GM19438 (cell line): ENCODE data around the gene VPS54.

Experiments used
- ATAC-seq: cut with Tn5 transposase; IDR thresholded peaks from one replicate; pipeline ENCODE4 v1.9.1; 2021; ENCODE audit warnings: low read depth; ENCODE audit not compliant: unreplicated experiment

Gene VPS54

DNA sequence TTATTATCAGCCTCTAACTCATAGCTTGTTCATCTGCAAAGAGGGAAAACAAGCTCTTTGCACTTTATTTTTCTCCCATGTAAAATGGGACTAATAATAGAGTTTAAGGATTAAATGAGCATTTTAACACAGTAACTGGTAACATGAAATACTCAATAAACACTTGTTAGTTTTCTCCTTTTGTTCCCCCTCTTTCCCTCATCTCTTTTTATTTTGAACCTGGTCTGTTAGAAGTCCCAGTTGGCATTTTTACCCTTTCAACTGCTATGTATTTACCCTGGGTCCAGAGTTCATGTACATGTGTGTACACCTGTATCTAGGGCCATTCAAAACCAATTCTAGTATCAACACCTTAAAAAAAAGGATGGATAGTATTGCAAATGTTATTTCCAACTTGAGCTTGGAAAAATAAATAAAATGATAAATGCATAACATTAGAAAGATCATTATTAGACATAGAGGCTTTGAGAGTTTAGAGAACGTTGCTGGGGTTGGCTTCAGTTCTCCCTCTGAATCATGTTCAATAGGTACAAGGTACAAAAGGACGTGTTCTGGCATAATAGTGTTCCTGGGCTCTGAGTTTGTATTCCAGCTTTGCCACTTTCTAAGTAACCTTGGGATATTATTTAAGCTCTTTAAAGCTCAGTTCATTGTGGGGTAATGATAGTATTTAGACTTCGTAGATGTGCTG, 5.2 kb upstream of the VPS54 start:
- no peak for ATAC-seq

DNA sequence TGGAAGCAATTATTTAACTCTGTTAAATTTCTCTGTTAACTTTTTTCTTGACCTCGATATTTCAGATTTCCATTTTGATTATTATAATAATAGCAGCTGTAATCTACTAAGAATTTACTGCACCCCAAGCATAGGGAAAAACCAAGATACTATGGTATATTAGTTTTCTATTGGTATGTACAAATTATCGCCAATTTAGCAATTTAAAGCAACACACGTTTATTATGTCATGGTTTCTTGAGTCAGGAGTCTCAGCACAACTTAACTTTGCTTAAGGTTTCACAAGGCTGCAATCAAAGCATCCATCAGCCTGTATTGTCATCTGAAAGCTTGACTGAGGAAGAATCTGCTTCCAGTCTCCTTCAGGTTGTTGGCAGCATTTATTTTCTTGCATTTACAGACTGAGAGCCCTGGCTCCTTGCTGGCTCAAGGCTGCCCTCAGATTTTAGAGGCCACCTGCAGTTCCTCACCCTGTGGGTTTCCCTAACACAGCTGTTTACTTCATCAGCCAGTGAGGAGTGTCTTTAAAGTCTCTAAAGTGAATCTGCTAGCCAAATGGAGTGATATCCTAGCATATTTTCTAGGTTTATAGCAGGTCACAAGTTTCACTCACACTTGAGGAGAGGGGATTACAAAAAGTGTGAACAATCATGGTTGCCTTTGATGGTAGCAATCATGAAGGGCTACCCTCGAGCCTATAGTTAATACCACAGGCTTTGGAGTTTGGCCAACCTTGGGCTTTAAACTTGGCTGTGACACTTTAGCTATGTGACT, 4.4 kb upstream of the VPS54 start:
- no peak for ATAC-seq

DNA sequence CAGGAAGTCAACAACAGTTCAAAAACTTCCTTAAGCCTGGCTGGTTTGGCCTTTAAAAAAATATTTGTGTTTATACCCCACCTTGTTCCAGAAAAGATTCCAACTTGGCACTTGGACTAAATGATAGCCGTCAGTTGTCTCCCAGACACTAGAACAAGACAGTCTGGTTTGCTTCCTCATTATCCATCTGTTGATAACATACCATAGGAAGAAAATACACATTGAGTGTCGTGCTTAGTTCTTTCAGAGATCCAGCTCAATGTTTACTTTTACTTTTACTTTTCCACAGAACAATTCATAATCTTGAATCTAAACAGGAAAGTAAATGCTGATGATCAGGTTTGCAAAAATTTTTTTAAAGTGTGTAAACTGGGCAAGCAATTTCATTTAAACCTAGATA, 2.4 kb upstream of the VPS54 start:
- no peak for ATAC-seq

DNA sequence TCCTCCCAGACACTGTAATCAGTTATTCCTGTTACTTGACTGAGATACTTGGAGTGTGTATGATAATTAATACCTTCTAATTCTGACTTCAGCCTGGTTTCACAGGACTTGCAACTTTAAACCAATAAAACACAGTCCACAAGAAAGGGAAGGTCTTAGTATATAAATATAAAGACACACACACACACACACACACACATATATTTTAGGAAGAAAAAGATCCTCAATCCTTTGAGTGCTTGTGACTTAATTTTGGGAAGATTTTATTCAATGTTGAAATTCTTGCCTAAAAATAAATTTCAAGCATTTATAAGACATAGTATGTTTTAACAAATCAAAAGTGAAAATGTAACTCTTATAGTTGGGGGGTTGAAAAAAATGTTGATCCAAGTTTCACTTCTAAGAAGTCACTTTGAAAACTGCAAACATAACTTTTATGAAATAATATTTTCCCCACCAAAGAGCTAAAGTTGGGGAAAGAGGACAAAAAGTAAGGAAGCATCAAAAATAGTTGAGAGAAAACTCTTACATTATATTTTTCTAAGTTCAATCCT, 824 bp upstream of the VPS54 start:
- ATAC-seq: no peak

DNA sequence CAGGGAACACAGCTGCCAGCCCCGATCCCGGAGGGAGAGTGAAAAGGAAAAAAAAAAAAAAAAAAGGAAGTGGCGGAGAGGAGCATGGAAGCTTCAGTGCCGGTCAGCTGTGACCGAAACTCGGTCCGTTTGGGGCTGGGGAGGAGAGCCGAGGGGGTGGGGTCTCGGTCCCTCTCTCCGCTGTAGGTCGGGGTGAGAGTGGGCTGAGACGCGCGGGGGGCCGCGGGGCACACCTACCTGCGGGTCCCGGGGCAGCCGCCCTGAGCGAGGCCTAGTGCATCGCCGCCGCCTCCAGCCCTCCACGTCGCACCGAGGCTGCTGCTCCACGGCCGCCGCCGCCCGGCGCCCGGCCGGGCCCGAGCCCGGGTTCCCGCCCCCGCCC, 536 bp downstream of the VPS54 start:
- peak; percentile 50 for ATAC-seq

DNA sequence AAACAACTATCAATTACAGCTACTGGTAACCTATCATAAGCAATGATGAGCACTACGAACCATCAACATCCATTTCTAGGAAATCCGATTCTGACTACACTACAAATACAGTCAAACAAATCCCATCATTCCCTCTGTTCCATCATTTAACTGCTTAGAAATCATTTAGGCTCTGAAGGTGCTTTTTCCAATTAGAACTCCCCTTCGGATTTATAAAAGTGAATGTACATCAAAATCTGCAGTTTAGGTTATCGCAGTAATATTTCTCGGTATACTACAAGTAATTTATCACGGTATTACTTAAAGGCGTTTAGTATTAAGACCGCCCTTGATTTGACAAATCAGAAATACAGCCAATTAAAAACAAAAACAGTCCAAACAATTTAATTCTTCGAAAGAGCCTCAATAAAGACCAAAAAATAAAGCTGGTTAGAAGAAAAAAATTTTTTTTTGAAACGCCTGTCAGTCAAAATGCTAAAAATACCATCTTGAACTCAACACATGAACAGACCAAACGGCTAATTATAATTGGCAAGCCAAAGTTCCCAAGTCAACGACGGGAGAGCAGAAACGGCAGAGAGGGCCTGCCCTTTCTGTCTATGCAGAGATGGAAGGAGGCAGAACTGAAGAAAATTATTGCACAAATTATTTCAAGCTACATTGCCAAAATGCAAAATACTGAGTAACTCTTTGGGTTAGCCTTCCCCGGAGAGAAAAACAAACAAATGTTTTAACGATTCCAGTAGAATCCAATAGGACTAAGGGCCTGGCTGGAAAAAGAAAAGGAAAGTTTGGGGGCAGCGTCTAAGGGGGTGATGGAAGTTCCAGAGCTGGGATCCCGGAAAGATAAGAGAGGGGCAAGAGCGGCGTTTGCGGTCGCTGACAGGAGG, 1.2 kb downstream of the VPS54 start:
- ATAC-seq: no peak

DNA sequence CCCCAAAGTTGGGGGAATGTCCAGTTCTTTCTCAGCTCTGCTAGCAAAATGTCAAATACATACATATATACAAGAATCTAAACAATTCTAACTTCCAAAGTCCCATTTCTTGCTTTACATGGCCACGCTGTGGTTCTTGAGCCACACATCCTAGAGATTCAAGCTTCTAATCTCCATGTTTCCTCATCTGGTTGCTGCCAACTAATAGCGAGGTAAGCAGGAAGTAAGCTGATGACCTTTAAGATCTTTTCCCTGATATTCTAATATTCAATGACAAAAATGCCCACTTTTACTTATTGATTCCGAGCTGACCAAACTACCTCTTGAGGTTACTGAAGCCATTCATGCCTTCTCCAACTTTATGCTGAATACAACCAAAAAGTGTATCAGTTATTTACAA, 3.3 kb downstream of the VPS54 start:
- no peak for ATAC-seq

DNA sequence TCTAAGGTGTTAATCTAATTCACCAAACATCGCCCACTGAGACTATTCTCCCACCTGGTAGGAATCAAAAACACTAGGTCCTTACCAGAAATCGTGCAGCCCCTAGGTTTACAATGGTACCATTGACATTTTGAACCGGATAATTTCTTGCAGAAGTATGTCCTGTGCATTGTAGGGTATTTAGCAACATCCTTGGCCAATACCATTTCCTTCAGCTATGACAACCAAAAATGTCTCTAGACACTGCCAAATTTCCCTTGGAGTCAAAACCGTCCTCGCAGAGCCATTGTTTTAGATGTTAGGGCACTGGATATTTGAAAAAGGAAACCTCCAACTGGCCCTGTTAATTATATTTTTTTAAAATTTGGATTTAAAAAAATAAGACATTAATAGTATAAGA, 3.8 kb downstream of the VPS54 start:
- ATAC-seq: no peak

DNA sequence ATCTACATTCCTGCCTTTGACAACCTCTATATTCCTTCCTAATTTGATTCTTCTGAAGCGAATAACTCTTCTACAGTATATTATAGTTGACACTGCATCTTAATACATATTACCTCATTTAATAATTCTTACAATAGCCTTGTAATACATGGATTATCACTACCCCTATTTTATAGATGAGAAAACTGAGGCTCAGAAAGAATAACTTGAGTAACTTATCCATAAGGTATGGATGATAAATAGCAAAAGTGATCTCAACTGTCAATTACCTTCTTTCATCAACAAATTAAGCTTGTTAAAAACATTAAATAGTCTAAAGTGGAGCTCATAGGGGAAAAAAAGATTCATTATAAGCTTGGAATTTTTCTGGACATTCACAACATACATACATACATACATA, 4.6 kb downstream of the VPS54 start:
- no peak for ATAC-seq

DNA sequence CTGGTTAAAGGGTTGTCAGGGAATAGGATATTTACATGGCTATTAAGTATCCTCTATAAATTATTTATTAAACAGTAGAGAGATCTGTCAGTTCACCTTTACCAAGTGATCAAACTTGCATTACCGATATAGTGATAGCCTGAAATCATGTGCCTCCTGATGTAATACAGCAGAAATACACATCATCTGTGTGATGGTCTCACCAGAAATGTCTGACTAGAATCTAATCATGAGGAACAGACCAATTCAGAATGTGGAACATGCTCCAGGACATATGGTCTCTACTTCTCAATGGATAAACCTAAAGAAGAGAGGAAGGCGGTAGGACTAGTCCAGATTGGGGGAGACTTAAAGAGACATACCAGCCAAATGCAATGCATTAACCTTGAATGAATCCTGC, 6.2 kb downstream of the VPS54 start:
- ATAC-seq: no peak

DNA sequence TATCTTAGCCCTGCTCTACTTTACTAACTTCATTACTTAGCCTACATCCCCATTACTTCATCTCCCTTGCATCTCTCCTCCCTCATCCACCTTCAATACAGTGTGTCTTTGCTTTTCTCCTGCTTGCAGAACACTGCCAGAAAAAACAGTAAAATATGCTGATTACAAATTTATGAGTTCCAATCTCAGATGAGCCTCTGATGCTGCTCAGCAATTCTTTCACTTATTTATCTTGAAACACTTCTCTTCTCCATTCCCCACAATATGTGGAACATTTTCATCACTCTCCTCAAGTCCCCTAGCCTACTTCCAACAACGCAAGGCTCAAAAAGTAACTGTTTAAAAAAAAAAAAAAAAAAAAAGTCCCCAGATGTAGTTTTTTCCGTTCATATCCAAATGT, 7.1 kb downstream of the VPS54 start:
- ATAC-seq: no peak

DNA sequence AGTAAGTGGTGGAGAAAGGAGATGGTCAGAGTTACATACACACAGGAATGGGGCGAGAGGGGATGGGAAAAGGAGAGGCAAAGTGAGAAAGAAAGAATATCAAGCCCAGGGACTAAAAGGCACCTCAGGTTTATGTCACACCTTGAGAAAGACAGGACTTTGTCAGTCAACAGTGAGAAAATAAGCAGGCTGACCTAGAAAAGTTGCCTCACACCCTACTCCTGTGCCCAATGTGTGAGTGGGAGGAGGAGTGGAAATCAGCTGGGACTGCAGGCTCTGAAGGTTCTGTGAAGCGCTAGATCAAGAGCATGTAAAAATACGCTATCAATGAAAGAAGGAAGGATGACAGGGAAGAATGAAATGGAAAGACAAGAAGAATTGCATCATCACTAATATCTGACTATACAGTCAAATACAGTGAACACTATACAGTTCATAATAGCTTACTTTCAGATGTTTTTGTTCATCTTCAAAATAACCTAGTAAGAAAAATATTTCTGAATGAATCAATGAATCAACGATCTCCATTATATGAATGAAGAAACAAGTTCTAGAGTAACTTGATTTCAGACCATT, 10.7 kb downstream of the VPS54 start:
- no peak for ATAC-seq

DNA sequence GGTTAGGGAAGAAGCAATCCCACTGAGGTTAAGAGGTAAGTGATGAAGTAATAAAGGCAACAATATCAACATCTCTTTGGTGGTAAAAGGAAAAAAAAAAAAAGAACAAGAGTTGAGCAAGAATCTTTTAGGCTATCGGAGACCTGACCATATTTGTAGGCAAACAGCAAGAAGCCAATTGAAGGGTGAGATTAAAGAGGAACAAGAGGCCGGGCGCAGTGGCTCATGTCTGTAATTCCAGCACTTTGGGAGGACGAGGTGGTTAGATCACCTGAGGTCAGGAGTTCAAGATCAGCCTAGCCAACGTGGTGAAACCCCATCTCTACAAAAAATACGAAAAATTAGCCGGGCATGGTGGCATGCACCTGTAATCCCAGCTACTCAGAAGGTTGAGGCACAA, 11.3 kb downstream of the VPS54 start:
- ATAC-seq: no peak

DNA sequence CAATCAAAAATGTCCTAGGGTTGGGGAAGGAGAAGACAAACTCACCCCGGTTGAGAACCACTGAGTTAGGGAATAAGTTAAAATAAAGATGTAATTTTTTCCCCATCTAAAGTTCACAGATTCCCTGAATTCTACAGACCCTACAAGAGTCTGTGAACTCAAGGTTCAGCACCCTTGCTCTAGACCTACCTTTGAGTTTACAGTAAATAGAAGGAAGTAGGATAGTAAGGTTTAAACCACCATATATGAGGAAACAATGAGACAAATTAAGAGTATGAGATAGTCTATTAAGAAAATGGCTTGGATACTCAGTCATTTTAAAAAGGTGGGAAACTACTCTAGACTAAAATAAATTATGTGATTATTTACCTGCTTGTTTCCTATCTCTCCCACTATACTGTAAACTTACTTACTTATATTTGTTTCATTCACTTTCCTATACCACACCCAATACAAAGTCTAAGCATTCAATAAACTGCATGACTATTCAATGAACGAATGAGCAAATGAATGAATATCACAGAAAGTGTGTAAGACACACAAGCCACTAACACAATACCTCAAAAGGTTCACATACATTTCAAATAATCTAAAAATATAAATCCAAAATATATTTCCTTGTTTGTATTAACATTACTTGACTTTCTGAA, 13.4 kb downstream of the VPS54 start:
- ATAC-seq: no peak

DNA sequence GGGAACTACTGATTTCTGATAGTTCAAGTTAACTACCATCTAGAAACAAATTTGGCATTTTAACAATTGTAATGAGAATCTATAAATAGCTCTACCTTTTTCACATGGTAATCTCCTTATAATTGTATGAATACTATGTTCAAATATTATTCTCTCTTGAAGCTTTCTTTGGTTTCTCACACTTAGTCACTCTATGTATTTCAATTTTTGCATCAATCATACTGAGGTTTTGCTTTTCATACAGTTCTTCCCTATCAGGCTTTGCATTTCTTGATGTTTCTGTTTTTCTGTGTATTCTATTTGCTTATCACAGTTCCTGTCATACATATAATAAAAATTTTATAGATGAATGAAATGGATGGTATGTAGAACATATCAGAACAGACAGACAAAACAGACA, 16.0 kb downstream of the VPS54 start:
- ATAC-seq: no peak

DNA sequence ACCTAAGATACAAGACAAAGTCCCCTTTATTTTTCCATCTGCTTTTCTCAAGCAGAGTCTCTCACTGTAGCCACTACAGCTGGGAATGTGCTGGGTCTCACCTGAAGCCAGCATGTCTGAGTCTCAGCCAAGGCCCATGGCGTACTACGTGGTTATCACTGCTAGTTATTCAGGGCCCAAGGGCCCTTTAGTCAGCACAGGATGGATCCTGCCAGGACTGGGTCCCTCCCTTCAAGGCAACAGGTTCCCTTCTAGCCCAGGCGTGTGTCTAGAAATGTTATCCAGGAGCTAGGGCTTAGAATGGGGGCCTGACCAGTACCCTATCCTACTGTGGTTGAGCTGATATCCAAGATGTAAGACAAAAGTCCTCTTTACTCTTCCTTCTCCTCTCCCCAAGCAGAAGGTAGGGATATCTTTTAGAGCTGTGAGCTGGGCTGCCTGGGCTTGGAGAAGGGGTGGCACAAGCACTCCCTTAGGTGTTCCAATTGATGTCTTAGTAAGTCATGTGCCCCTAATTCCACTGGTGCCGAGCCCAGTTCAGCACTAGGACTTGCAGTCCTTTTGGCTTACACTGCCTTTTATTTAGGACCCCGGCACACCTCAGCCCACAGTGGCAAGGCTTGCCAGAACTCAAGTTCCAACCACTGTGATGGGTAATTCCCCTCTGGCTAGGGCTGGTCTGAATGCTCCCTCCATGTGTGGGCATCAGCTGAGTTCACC, 17.7 kb downstream of the VPS54 start:
- ATAC-seq: no peak

DNA sequence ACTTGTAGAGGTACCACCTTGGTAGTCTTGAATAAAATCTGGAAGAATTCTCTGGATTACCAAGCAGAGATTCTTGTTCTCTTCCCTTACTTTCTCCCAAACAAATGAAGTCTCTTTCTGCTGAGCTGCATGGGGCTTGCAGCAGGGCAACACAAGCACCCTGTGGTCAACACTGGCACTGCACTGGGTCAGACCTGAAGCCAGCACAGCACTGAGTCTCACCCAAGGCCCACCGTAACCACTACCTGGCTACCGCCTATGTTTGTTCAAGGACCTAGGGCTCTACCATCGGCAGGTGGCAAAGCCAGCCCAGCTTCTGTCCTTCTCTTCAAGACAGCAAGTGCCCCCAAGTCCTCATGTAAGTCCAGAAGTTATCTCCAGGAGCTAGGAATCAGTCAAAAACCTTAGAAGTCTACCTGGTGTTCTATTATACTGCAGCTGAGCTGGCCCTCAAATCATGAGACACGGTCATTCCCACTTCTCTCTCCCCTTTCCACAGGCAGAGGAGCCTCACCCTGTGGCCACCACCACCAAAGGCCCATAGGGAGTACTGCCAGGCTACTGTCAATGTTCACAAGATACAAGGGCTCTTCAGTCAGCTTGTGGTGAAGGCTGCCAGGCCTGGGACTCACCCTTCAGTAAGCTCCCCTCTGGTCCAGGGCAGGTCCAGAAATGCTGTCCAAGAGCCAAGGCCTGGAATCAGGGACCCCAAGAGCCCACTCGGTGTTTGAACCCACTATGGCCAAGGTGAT, 18.4 kb downstream of the VPS54 start:
- no peak for ATAC-seq

DNA sequence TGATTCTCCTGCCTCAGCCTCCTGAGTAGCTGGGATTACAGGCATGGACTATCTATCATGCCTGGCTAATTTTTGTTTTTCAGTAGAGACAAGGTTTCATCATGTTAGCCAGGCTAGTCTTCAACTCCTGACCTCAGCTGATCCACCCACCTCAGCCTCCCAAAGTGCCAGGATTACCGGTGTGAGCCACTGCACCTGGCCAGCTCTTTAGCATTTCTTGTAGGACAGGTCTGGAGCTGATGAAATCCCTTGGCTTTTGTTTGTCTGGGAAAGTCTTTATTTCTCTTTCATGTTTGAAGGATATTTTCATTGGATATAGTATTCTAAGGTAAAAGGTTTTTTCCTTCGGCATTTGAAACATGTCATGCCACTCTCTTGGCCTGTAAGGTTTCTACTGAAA, 20.2 kb downstream of the VPS54 start:
- ATAC-seq: no peak
